ENCODE results near the gene ANKRD29.

DNA sequence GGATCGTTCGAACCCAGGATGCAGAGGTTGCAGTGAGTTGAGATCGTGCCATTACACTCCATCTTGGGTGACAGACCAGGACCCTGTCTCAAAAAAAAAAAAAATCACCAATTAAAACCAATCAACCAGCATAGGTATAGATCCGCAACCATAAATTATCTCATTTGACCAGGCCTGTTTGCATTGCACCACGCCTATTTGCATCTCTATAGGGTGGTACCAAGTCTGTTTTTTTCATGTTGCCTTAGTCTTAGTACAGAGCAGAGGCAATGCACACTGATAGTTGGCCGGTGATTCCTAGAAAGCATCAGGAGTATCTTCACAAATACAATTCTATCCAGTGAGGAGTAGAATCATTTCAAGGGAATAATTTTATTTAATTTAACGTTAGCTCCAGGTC, 67.1 kb downstream of the ANKRD29 start:
- no peak for TF ChIP-seq EZH2 (IDR thresholded peaks at IDR 0.05; ENCODE audit: low read length)
- TF ChIP-seq, protein P1, sequence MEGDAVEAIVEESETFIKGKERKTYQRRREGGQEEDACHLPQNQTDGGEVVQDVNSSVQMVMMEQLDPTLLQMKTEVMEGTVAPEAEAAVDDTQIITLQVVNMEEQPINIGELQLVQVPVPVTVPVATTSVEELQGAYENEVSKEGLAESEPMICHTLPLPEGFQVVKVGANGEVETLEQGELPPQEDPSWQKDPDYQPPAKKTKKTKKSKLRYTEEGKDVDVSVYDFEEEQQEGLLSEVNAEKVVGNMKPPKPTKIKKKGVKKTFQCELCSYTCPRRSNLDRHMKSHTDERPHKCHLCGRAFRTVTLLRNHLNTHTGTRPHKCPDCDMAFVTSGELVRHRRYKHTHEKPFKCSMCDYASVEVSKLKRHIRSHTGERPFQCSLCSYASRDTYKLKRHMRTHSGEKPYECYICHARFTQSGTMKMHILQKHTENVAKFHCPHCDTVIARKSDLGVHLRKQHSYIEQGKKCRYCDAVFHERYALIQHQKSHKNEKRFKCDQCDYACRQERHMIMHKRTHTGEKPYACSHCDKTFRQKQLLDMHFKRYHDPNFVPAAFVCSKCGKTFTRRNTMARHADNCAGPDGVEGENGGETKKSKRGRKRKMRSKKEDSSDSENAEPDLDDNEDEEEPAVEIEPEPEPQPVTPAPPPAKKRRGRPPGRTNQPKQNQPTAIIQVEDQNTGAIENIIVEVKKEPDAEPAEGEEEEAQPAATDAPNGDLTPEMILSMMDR (optimal IDR thresholded peaks at IDR 0.05 in 1 of 3, IDR thresholded peaks at IDR 0.05 in 1 of 3, conservative IDR thresholded peaks at IDR 0.05 in 1 of 3; ENCODE audit: extremely low read depth in 1 of 3, insufficient read depth in 2 of 3, low read length in 3 of 3): no peak

All from keratinocyte (primary cell).